HG03159 (cell line): Measurements from ENCODE around the gene IPMK.
"Not testable (repeated sequence)": the region's sequence is repeated elsewhere in the genome, so short reads cannot be mapped to it uniquely, and the experiment has no call there.

Source experiments
- ATAC-seq: cut with Tn5 transposase; IDR thresholded peaks from one replicate; pipeline ENCODE4 v1.9.1; 2021; ENCODE audit warnings: mild to moderate bottlenecking, moderate library complexity; ENCODE audit not compliant: unreplicated experiment

IPMK gene

GRCh38 chr10:58268454-58268945, 806 bp upstream of the IPMK start:
- peak; percentile 0 for ATAC-seq

DNA sequence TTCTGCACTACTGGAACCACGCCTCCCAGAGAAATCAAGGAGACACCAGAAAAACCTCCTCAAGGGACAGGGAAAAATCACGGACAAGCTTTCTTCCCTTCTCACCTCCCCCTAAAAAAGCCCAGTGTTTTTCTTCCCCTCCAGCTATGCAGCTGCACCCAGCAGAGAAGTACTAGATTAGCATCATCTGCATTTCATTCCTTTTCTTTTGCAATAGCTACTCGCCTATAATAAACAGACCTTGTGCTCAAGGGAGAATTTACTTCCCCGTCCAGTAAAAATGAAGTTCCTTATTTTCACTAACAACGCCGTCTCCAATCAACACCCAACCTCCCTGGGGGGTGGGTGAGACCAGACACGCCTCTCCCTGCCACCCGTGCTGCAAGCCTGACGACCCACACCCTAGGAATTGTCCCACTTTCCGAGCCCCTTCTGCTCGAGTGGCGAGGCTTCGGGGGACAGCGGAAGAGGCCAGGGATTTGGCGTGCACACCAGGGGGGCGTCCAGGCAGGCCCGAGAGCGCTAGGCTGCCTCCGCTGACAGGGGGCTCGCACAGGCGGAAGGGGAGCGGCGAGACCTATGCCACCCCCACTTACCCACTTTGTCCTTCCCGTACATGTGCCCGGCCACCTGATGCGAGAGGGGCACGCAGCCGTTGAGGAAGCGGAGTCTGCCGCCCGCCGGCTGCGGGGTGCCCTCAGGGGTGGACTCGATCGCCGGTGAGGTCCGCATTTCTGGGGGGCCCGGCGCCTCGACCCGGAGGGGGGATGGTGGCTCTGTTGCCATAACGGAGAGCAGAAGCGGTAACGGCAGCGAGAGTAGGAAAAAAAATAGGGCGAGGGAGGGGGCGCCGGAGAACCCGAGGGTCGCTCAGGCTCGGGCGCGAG, 625 bp downstream of the IPMK start:
- ATAC-seq, result peak; percentile 9

- ATAC-seq, result peak; percentile 24
Measured at GRCh38 chr10:58266003-58266825, 1.5 kb downstream of the IPMK start.

DNA sequence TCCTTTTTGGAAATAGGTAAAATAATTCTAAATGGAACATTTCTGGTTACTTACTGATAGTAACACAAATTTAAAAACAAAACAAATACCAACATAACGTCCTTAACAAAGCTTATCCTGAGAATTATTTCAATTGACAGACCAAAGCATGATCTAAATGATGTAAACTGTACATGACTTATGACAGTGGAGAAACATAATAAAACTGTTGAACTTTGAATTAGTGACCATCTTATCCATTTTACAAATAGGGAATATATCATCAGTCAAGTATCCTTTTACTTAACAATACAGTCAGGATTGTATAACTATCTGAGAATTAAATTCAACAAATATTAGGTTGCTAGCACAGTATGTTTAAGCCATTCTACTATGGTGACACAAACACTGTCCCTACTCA, 2.4 kb downstream of the IPMK start:
- no peak for ATAC-seq

- no peak for ATAC-seq
Measured at GRCh38 chr10:58264780-58265179, 2.9 kb downstream of the IPMK start.

- ATAC-seq, result no peak
Measured at GRCh38 chr10:58262766-58263165, 4.9 kb downstream of the IPMK start.

DNA sequence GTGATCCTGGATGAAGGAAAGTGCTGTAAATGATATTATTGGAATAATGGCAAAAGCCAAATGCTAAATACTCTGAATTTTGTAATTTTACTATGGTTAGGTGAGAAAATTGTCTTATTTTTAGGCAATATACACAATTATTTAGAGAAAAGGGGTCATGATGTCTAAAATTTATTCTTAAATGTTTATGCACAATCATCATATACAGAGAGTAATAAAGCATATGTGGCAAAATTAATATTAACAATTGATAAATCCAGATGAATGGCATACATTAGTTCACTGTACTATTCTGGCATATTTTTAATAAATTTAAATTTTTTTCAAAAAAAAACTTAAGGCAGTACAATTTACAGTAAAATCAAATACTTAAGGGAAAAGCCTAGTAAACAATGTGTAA, 7.4 kb downstream of the IPMK start:
- no peak for ATAC-seq

GRCh38 chr10:58258977-58259692, 8.6 kb downstream of the IPMK start:
- no peak for ATAC-seq

- ATAC-seq, result not testable (repeated sequence)
Measured at GRCh38 chr10:58256013-58256780, 11.5 kb downstream of the IPMK start.

DNA sequence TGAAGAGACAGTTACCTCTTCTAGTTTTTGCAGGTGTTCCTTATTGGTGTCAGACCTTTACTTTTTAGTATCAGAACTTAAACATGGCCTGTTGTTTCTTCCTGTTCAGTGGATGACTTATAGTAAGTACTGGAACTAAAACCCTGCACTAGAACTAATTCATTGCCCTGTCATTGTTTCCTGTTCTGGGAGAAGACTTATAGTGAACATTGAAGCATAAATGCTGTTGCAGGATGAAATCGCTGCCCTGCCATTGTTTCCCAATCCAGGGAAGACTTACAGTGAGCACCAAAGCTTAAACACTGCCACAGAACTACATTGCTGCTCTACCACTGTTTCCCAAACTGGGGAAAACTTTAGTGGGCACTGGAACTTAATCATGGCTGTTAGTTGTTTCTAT, 13.1 kb downstream of the IPMK start:
- ATAC-seq, result no peak

GRCh38 chr10:58253184-58253583, 14.5 kb downstream of the IPMK start:
- ATAC-seq, result no peak

DNA sequence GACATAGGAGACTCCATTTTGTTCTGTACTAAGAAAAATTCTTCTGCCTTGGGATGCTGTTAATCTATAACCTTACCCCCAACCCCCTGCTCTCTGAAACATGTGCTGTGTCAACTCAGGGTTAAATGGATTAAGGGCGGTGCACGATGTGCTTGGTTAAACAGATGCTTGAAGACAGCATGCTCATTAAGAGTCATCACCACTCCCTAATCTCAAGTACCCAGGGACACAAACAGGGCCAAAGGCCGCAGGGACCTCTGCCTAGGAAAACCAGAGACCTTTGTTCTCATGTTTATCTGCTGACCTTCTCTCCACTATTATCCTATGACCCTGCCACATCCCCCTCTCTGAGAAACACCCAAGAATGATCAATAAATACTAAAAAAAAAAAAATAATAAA, 23.0 kb downstream of the IPMK start:
- not testable (repeated sequence) for ATAC-seq

DNA sequence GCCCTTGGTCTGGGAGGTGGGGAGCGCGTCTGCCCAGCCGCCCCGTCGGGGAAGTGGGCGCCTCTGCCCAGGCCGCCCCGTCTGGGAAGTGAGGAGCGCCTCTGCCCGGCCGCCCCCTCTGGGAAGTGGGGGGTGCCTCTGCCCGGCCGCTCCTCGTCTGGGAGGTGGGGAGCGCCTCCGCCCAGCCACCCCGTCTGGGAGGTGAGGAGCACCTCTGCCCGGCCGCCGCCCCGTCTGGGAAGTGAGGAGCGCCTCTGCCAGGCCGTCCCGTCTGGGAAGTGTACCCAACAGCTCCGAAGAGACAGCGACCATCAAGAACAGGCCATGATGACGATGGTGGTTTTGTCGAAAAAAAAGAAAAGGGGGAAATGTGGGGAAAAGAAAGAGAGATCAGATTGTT, 23.5 kb downstream of the IPMK start:
- not testable (repeated sequence) for ATAC-seq

GRCh38 chr10:58243801-58244200, 23.9 kb downstream of the IPMK start:
- ATAC-seq, result not testable (repeated sequence)

DNA sequence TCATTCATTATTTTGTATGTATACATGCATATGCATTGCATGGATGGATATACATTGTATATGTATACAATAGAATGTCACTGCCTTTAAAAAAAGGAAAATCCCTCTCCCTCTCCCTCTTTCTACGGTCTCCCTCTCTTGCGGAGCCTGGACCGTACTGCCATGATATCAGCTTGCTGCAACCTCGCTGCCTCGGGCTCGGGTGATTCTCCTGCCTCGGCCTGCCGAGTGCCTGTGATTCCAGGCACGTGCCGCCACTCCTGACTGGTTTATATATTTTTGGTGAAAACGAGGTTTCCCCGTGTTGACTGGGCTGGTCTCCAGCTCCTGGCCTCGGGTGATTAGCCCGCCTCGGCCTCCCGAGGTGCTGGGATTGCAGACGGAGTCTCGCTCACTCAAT, 24.4 kb downstream of the IPMK start:
- no peak for ATAC-seq

DNA sequence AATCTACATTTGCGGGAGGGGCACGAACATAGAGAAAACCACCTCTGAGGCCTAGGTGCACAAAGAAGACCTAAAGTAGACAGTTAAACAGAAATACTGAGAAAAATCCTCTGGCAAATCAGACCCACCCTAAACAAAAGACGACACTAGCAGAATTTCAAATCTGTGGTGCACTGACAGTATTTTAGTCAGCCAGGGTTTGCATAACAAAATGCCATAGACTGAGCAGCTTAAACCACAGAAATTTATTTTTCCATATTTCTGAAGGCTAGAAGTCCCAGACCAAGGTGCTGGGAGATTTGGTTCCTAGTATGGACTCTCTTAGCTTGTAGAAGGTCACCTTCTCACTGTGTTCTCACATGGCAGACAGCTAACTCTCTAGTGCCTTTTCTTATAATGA, 26.3 kb downstream of the IPMK start:
- no peak for ATAC-seq

- no peak for ATAC-seq
Measured at GRCh38 chr10:58240531-58240930, 27.2 kb downstream of the IPMK start.

DNA sequence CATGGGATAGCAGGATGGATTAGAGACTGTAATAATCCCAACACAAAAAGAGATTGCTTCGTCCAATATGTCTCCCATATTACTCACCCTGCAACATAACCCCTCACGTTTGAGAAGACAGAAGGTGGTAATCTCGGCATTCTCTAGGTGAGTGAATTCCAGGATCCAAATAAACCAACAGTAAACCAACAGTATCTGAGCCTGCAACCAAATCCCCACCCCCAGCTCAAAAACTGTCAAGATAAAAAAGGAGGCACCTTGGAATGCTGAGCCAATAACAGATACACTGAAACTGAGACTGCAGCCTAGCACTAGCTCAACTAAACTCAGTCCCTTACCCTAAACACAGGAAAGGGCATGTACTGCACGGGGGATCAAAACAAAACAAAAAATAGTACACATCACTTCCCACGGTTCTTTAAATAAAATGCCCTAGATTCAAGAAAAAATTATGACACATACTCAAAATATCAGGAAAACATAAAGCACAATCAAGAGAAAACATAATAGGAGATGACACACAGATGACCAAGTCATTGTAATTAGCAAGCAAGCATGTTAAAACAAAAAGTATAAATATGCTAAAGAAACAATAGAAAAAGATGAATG, 28.0 kb downstream of the IPMK start:
- ATAC-seq, result no peak

DNA sequence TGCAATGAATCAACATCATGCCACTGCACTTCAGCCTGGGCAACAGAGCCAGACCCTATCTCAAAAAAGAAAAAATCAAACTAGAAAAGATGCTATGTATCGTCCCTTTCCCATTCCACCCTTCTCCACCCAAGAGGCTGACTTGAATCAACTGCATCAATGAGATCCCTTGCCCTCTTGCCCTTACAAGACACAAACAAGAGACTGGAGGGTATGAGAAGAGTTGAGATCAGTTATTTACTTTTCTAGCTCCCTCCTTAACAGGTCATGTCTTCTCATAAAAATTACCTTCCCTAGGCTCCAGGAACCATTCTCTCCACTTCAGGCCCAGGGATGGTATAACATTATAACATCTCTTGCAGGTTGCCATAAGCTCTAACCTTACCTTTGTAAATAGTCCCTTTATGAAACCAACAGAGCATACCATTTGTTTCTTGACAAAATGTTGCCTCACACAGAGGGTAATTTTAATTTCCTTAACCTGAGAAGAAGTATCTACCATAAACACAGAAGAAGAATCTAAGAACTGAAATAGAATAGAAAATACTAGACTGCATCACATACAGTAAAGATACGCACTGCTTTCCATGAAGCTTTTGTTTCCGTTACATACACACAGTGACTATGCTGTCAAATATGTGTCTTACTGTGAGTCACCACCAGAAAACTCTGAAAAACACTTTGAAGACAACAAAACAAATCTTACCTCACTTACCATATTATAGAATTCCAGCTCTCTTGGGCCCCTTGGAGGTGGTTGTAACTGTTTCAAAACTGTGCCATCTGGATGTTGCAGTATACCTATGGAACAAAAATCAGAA, 30.5 kb downstream of the IPMK start:
- ATAC-seq, result no peak
